CD4-positive, alpha-beta T cell (primary cell): ENCODE data around the gene IL6R. TPM values are rescaled to one million over a fixed set of nuclear protein-coding genes. Genes with fewer than 3 reads are reported as not detected.

Source experiments
- ATAC-seq: fragments of 200-7000 bp; cut with Tn5 transposase; one replicate; pipeline ENCODE4 v1.10.0; 2022; ENCODE audit warnings: mild to moderate bottlenecking; ENCODE audit not compliant: poor library complexity
- CTCF ChIA-PET: fragments of 350-600 bp; sonication (Branson Sonifier 250); formaldehyde crosslinking; loops from one replicate; lab custom pipeline; 2021; ENCODE audit warnings: antibody characterized with exemption, inconsistent platforms; lab: Charles Lee
- POLR2A ChIA-PET: fragments of 350-600 bp; sonication (Branson Sonifier 250); formaldehyde crosslinking; loops from one replicate; lab custom pipeline; 2021; ENCODE audit warnings: antibody characterized with exemption, inconsistent platforms; lab: Charles Lee
- DNase-seq, 14 experiments: peaks; one replicate each; pipeline ENCODE4 v3.0.0-alpha.2; 2013 to 2020; ENCODE audit warnings: mixed read lengths in 2 of 14
- H3K27ac ChIP-seq, 2 donors: one replicate each; pipeline versions ENCODE4 v1.5.1 to v1.7.0; 2013; ENCODE audit warnings: low read length in 2 of 2, low read depth in 1 of 2, mild to moderate bottlenecking in 1 of 2
- H3K27me3 ChIP-seq, 2 experiments: 1 replicate in 1 of 2; 2 replicates in 1 of 2; pipeline versions ENCODE4 v1.6.1 to v1.7.0; 2013; ENCODE audit warnings: low read length in 2 of 2, control low read depth in 1 of 2, mild to moderate bottlenecking in 1 of 2, moderate library complexity in 1 of 2; ENCODE audit not compliant: insufficient read depth in 2 of 2, control insufficient read depth in 1 of 2
- H3K36me3 ChIP-seq: one replicate; pipeline ENCODE4 v1.6.1; 2013; ENCODE audit warnings: low read length, control low read depth; ENCODE audit not compliant: insufficient read depth
- H3K4me1 ChIP-seq: one replicate; pipeline ENCODE4 v1.6.1; 2013; ENCODE audit warnings: low read length, control low read depth; ENCODE audit not compliant: insufficient read depth
- H3K4me3 ChIP-seq: one replicate; pipeline ENCODE4 v1.5.1; 2013; ENCODE audit warnings: mild to moderate bottlenecking, low read length, moderate library complexity
- H3K9me3 ChIP-seq, 2 experiments: 1 replicate in 1 of 2; 2 replicates in 1 of 2; pipeline versions ENCODE4 v1.6.1 to v1.7.0; 2013; ENCODE audit warnings: low read length in 2 of 2, mild to moderate bottlenecking in 2 of 2, control low read depth in 1 of 2, moderate library complexity in 1 of 2; ENCODE audit not compliant: control insufficient read depth in 1 of 2, insufficient read depth in 1 of 2
- H3K27ac Mint-ChIP-seq: one replicate; pipeline ENCODE4 v1.8.0; 2020; ENCODE audit warnings: mixed read lengths
- H3K27me3 Mint-ChIP-seq: one replicate; pipeline ENCODE4 v1.8.0; 2021; ENCODE audit warnings: mixed read lengths
- H3K36me3 Mint-ChIP-seq: one replicate; pipeline ENCODE4 v1.8.0; 2021; ENCODE audit warnings: low read depth, mixed read lengths
- H3K4me1 Mint-ChIP-seq: one replicate; pipeline ENCODE4 v1.8.0; 2021; ENCODE audit warnings: low read depth, mixed read lengths
- H3K4me3 Mint-ChIP-seq: one replicate; pipeline ENCODE4 v1.8.0; 2020; ENCODE audit warnings: mild to moderate bottlenecking, mixed read lengths
- H3K9me3 Mint-ChIP-seq: one replicate; pipeline ENCODE4 v1.8.0; 2020; ENCODE audit warnings: mixed read lengths
- intact Hi-C, 2 experiments: fragments of 100-400 bp; cut with DNase I in 1 of 2; cut with micrococcal nuclease in 1 of 2; formaldehyde crosslinking; loops; one replicate each; pipeline versions ENCODE4 v1.15.1 to v1.9.0; 2023 to 2025; cut with DNase I, micrococcal nuclease
- total RNA-seq, 174 experiments: library from RNA in 2 of 174; stranded (reverse) in 2 of 174; gene quantifications; one replicate each; pipeline ENCODE4 v1.2.3 and lab custom pipeline; 2021 to 2026
- TF ChIP-seq, protein P1 (sequence below): fragments of 200-600 bp; IDR thresholded peaks from one replicate; pipeline ENCODE4 v1.8.0; 2022; ENCODE audit warnings: antibody characterized with exemption, mild to moderate bottlenecking

IL6R gene
- total RNA-seq, 2 experiments from 2014 or later: 31.7 to 35.0 TPM

- Histone ChIP-seq H3K9me3 (no peaks in the 10 kb centered on the region), H3K27me3 (no peaks in the 10 kb centered on the region), H3K36me3 (peaks cover 19% of the 10 kb centered on the region), H3K4me3 (no peak overlapping the region), H3K4me1 (peaks cover 50% of the 10 kb centered on the region), H3K27ac (peak overlapping the region; percentile 15 to 21)
- TF ChIP-seq, protein P1, sequence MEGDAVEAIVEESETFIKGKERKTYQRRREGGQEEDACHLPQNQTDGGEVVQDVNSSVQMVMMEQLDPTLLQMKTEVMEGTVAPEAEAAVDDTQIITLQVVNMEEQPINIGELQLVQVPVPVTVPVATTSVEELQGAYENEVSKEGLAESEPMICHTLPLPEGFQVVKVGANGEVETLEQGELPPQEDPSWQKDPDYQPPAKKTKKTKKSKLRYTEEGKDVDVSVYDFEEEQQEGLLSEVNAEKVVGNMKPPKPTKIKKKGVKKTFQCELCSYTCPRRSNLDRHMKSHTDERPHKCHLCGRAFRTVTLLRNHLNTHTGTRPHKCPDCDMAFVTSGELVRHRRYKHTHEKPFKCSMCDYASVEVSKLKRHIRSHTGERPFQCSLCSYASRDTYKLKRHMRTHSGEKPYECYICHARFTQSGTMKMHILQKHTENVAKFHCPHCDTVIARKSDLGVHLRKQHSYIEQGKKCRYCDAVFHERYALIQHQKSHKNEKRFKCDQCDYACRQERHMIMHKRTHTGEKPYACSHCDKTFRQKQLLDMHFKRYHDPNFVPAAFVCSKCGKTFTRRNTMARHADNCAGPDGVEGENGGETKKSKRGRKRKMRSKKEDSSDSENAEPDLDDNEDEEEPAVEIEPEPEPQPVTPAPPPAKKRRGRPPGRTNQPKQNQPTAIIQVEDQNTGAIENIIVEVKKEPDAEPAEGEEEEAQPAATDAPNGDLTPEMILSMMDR: no peak
- no peaks in the 10 kb centered on the region for H3K27me3 Mint-ChIP-seq
- ChIA-PET CTCF (interaction anchor here (2.0 kb wide), 1 partner anchor 10 kb away, joined by 7 read pairs; no protein-coding TSS in a partner anchor), POLR2A (interaction anchor here (0.6 kb wide), 1 partner anchor 27 kb away, joined by 3 read pairs; no protein-coding TSS in a partner anchor)
- intact Hi-C loops: loop anchor here (2.0 to 5.0 kb wide), 2 partner anchors 63 to 128 kb away; no protein-coding TSS in a partner anchor
- DNase-seq (no peak), ATAC-seq (no peak)
- peaks cover 3% of the 10 kb centered on the region for H3K36me3 Mint-ChIP-seq
- H3K27ac Mint-ChIP-seq: peak overlapping the region; percentile 93
- no peaks in the 10 kb centered on the region for H3K9me3 Mint-ChIP-seq
- no peak overlapping the region for H3K4me3 Mint-ChIP-seq
- H3K4me1 Mint-ChIP-seq: peaks cover 58% of the 10 kb centered on the region
These were observed 64.9 kb downstream of the IL6R start for GRCh38 chr1:154469844-154470560.

DNA sequence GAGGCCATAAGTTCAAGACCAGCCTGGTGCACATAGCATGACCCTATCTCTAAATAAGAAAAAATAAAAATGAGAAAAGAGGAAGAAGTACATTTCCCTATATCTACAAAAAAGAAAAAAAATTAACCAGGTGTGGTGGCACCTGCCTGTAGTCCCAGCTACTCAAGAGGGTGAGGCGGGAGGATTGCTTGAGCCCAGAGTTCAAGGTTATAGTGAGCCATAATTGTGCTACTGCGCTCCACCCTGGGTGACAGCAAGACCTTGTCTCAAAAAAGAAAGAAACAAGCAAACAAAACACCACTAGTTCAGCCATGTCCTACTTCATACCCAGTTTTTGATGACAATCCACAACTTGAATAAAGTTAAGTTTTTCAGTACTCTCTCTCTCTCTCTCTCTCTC lies 66.2 kb downstream of the IL6R start:
- TF ChIP-seq, protein P1: no peak
- no peak for DNase-seq
- Mint-ChIP-seq H3K27me3 (no peaks in the 10 kb centered on the region), H3K4me3 (no peak overlapping the region), H3K4me1 (peaks cover 45% of the 10 kb centered on the region), H3K36me3 (no peaks in the 10 kb centered on the region), H3K9me3 (no peaks in the 10 kb centered on the region), H3K27ac (peak overlapping the region; percentile 25)
- H3K4me1 ChIP-seq: peaks cover 37% of the 10 kb centered on the region
- CTCF ChIA-PET: interaction anchor here (0.6 to 2.0 kb wide), 2 partner anchors 9 kb away, joined by 5 to 7 read pairs; no protein-coding TSS in a partner anchor
- POLR2A ChIA-PET: interaction anchor here (0.6 kb wide), 1 partner anchor 32 kb away, joined by 3 read pairs; no protein-coding TSS in a partner anchor
- H3K27me3 ChIP-seq: no peaks in the 10 kb centered on the region
- peaks cover 10% of the 10 kb centered on the region for H3K36me3 ChIP-seq
- ATAC-seq: no peak
- intact Hi-C loops: no loop called here
- H3K9me3 ChIP-seq: no peaks in the 10 kb centered on the region
- H3K27ac ChIP-seq: no peak overlapping the region
- no peak overlapping the region for H3K4me3 ChIP-seq

- CTCF ChIA-PET: no interaction called here
- TF ChIP-seq, protein P1: no peak
- Mint-ChIP-seq H3K4me3 (no peak overlapping the region), H3K4me1 (peaks cover 27% of the 10 kb centered on the region), H3K27me3 (no peaks in the 10 kb centered on the region), H3K9me3 (no peaks in the 10 kb centered on the region), H3K27ac (no peak overlapping the region), H3K36me3 (no peaks in the 10 kb centered on the region)
- H3K4me1 ChIP-seq: peaks cover 14% of the 10 kb centered on the region
- H3K9me3 ChIP-seq: no peaks in the 10 kb centered on the region
- no peak overlapping the region for H3K4me3 ChIP-seq
- POLR2A ChIA-PET: no interaction called here
- no peak overlapping the region for H3K27ac ChIP-seq
- H3K36me3 ChIP-seq: peaks cover under 1% of the 10 kb centered on the region
- no peak for DNase-seq
- ATAC-seq: no peak
- intact Hi-C loops: loop anchor here (5.0 kb wide), 2 partner anchors 33 to 203 kb away; partner anchors contain the start of gene HAX1 (in 1 of the 2)
- no peaks in the 10 kb centered on the region for H3K27me3 ChIP-seq
These were observed 69.7 kb downstream of the IL6R start for GRCh38 chr1:154474802-154475201.
